NCI-H748 (cell line): ENCODE data around the gene VN1R5.

Experiments
- DNase-seq: peaks from one replicate; lab custom pipeline; 2025; ENCODE audit not compliant: unreplicated experiment; lab: John Stamatoyannopoulos, UW

Gene VN1R5

DNA sequence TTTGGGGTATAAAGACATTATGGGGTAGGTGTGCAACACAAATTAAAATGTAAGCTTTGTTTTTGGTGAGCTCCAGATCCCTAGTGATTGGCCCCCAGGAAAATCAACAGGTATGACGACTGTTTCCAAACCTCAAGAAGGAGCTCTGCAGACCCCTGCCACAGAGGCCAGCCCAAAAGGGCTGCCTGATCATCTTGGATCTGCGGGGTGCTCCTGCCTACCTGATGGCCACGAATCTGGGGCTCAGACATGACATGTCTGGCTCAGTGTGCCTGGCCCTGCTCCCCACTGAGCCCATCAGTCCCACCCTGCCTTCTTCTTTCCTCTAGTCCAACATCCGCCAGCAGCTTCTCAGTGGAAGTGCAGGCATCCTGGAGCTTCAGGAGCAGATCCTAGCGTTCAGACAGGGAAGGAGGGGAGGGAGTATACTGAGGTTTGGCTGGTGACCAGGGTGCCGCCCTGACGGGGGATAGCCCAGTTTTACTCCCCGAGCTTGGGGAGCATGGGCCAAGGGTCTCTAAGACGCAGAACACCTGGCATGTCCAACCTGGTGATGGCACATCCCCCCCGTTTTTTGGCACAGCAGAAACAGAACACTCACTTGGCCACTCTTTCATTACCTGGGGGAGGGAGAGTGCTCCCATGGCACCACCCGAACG, 44.0 kb downstream of the VN1R5 start:
- DNase-seq = no peak

DNA sequence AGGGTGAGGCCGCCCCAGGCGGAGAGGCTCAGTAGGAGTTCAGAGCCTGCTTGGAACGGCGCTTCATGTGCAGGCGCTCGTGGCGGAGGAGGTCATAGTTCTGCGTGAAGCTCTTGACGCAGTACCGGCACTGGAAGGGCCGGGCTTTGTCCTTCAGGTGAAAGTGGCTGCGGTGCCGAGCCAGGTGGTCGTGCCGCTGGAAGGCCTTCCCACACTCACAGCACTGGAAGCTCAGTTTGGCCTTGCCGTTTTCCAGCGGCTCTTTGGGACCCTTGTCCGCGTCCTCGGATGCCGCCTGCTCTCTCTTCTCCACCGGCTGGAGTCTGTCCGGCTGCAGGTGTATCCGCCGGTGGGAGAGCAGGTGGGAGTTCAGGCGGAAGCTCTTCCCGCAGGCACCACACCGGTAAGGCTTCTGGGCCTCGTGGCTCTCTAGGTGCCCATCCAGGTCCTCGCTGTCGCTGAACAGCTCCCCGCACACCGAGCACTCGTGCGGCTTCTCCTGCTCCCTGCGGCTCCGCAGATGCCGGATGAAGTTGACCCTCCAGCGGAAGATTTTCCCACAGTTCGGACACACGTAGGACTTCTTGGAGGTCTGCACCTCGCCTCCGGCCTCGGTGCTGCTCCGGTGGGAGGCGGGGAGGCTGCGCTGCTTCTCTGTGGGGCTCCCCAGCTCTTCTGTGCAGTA, 44.8 kb downstream of the VN1R5 start:
- no peak for DNase-seq

DNA sequence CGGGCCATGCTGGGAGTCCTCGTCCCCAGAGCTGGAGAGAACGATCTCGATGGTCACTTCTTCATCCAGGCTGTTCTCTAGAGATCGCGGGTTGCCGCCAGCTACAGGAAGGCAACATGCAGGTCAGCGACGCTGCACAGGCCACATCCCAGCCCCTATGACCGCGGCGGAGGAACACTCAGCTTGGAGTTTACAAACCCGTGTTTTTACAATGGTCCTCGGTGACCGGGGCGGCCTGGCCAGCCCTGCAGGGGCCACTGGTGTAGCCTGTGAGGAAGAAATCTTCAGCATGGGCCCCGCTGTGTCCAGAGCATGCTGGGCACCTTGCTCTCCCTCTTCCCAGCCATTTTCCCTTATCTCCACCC, 45.3 kb downstream of the VN1R5 start:
- DNase-seq = no peak

DNA sequence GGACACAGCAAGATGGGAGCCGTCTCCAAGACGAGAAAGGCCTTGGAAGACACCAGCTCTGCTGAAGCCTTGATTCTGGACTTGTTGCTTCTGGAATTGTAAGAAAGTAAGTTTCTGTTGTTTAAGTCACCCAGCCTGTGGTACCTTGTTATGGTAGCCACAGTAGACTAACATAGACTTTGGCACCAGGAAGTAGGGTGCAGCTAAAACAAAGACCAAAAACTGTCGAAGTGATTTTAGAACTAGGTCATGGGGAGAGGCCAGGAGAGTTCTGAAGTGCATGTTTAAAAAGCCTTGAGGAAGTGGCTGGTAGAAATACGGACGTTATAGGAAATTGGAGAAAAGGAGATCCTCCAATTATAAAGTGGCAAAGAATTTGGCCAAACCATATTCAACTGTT, 47.3 kb downstream of the VN1R5 start:
- DNase-seq = no peak

DNA sequence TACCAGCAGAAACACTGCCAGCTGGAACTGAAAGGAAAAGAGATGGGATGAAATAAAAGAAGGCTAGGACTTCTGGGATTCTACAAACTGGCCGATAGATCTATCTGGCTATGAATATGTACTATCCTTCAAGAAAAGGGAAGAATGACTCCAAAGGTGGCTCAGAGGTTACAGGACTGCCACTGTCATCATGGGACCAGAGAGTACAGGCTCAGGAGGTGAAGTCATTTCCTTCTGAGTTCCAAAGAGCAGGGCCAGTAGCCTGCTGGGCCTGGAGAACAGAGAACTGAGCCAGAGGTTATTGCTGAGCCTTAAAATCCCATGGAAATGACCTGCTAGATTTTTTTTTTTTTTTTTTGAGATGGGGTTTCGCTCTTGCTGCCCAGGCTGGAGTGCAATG, 48.2 kb downstream of the VN1R5 start:
- DNase-seq = no peak
